WTC11 (cell line): ENCODE measurements around the gene PLEKHM3.
"Not testable (repeated sequence)": the region's sequence is repeated elsewhere in the genome, so short reads cannot be mapped to it uniquely, and the experiment has no call there.

Source experiments
- ELF4 ChIP-seq: sonication (generic); formaldehyde crosslinking; IDR thresholded peaks from 2 replicates; pipeline ENCODE4 v1.8.1; 2022; ENCODE audit warnings: low read depth, mild to moderate bottlenecking, moderate library complexity, missing genetic modification reagents
- JUN ChIP-seq: sonication (generic); formaldehyde crosslinking; IDR thresholded peaks from 2 replicates; pipeline ENCODE4 v1.8.0; 2023; ENCODE audit warnings: mild to moderate bottlenecking, missing genetic modification reagents
- MXD4 ChIP-seq: fragments of 250-450 bp; sonication (Bioruptor Pico); IDR thresholded peaks from 2 replicates; pipeline ENCODE4 v1.8.0; 2021; ENCODE audit warnings: mild to moderate bottlenecking, moderate library complexity, borderline replicate concordance
- NR1H2 ChIP-seq: sonication (generic); formaldehyde crosslinking; IDR thresholded peaks from 2 replicates; pipeline ENCODE4 v1.9.0; 2021; ENCODE audit warnings: mild to moderate bottlenecking, moderate library complexity, missing genetic modification reagents
- TF ChIP-seq, protein P1 (sequence below): fragments of 200-600 bp; IDR thresholded peaks from 2 replicates; pipeline ENCODE4 v1.8.0; 2022; ENCODE audit warnings: antibody characterized with exemption
- TF ChIP-seq, protein P2 (sequence below): sonication (generic); formaldehyde crosslinking; IDR thresholded peaks from 2 replicates; pipeline ENCODE4 v1.8.1; 2023; ENCODE audit warnings: mild to moderate bottlenecking, missing genetic modification reagents, moderate library complexity
- TF ChIP-seq, protein P3 (sequence below): sonication (generic); formaldehyde crosslinking; IDR thresholded peaks from 2 replicates; pipeline ENCODE4 v1.8.0; 2023; ENCODE audit warnings: missing genetic modification reagents
- TF ChIP-seq, protein P4 (sequence below): sonication (generic); formaldehyde crosslinking; IDR thresholded peaks from 2 replicates; pipeline ENCODE4 v1.8.0; 2022; ENCODE audit warnings: mild to moderate bottlenecking, missing genetic modification reagents
- TF ChIP-seq, protein P5 (sequence below): sonication (generic); formaldehyde crosslinking; IDR thresholded peaks from 2 replicates; pipeline ENCODE4 v1.8.1; 2023; ENCODE audit warnings: mild to moderate bottlenecking, missing genetic modification reagents, moderate library complexity

DNA sequence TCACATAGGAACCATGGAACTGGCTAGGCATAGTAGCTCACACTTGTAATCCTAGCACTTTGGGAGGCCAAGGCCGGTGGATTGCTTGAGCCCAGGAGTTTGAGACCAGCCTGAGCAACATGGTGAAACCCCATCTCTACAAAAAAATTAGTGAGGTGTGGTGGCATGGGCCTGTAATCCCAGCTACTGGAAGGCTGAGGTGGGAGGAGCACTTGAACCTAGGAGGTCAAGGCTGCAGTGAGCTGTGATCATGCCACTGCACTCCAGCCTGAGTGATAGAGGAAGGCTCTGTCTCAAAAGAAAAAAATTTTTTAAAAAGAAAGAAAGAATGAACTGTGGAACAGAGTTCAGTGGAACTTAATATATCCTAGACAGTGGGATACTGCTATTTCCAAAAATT, 76.1 kb downstream of the PLEKHM3 start:
- TF ChIP-seq, protein P1, sequence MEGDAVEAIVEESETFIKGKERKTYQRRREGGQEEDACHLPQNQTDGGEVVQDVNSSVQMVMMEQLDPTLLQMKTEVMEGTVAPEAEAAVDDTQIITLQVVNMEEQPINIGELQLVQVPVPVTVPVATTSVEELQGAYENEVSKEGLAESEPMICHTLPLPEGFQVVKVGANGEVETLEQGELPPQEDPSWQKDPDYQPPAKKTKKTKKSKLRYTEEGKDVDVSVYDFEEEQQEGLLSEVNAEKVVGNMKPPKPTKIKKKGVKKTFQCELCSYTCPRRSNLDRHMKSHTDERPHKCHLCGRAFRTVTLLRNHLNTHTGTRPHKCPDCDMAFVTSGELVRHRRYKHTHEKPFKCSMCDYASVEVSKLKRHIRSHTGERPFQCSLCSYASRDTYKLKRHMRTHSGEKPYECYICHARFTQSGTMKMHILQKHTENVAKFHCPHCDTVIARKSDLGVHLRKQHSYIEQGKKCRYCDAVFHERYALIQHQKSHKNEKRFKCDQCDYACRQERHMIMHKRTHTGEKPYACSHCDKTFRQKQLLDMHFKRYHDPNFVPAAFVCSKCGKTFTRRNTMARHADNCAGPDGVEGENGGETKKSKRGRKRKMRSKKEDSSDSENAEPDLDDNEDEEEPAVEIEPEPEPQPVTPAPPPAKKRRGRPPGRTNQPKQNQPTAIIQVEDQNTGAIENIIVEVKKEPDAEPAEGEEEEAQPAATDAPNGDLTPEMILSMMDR, result not testable (repeated sequence)
- TF ChIP-seq NR1H2 (CRISPR knock-in tag); MXD4; ELF4 (CRISPR knock-in tag); JUN: not testable (repeated sequence)
- TF ChIP-seq, protein P2, sequence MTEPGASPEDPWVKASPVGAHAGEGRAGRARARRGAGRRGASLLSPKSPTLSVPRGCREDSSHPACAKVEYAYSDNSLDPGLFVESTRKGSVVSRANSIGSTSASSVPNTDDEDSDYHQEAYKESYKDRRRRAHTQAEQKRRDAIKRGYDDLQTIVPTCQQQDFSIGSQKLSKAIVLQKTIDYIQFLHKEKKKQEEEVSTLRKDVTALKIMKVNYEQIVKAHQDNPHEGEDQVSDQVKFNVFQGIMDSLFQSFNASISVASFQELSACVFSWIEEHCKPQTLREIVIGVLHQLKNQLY (CRISPR knock-in tag), result not testable (repeated sequence)
- TF ChIP-seq, protein P3, sequence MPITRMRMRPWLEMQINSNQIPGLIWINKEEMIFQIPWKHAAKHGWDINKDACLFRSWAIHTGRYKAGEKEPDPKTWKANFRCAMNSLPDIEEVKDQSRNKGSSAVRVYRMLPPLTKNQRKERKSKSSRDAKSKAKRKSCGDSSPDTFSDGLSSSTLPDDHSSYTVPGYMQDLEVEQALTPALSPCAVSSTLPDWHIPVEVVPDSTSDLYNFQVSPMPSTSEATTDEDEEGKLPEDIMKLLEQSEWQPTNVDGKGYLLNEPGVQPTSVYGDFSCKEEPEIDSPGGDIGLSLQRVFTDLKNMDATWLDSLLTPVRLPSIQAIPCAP (CRISPR knock-in tag), result not testable (repeated sequence)
- TF ChIP-seq, protein P4, sequence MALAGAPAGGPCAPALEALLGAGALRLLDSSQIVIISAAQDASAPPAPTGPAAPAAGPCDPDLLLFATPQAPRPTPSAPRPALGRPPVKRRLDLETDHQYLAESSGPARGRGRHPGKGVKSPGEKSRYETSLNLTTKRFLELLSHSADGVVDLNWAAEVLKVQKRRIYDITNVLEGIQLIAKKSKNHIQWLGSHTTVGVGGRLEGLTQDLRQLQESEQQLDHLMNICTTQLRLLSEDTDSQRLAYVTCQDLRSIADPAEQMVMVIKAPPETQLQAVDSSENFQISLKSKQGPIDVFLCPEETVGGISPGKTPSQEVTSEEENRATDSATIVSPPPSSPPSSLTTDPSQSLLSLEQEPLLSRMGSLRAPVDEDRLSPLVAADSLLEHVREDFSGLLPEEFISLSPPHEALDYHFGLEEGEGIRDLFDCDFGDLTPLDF (CRISPR knock-in tag), result not testable (repeated sequence)
- TF ChIP-seq, protein P5, sequence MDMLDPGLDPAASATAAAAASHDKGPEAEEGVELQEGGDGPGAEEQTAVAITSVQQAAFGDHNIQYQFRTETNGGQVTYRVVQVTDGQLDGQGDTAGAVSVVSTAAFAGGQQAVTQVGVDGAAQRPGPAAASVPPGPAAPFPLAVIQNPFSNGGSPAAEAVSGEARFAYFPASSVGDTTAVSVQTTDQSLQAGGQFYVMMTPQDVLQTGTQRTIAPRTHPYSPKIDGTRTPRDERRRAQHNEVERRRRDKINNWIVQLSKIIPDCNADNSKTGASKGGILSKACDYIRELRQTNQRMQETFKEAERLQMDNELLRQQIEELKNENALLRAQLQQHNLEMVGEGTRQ (CRISPR knock-in tag), result not testable (repeated sequence)
